Retinal pigment epithelial cell (primary cell): Measurements from ENCODE around the gene TNIK.
"Not testable (repeated sequence)": the region's sequence is repeated elsewhere in the genome, so short reads cannot be mapped to it uniquely, and the experiment has no call there.

Source experiments
- DNase-seq: peaks from one replicate; pipeline ENCODE4 v3.0.0-alpha.2; 2010; ENCODE audit warnings: low read depth
- H3K4me3 ChIP-seq: 2 replicates; pipeline ENCODE4 v1.5.1; 2011; ENCODE audit warnings: mild to moderate bottlenecking, low read length, control low read depth, moderate library complexity
- TF ChIP-seq, protein P1 (sequence below): conservative IDR thresholded peaks from 2 replicates; pipeline ENCODE4 v1.5.1; 2011; ENCODE audit warnings: low read depth, low read length, control low read depth, inconsistent platforms

Gene TNIK

DNA sequence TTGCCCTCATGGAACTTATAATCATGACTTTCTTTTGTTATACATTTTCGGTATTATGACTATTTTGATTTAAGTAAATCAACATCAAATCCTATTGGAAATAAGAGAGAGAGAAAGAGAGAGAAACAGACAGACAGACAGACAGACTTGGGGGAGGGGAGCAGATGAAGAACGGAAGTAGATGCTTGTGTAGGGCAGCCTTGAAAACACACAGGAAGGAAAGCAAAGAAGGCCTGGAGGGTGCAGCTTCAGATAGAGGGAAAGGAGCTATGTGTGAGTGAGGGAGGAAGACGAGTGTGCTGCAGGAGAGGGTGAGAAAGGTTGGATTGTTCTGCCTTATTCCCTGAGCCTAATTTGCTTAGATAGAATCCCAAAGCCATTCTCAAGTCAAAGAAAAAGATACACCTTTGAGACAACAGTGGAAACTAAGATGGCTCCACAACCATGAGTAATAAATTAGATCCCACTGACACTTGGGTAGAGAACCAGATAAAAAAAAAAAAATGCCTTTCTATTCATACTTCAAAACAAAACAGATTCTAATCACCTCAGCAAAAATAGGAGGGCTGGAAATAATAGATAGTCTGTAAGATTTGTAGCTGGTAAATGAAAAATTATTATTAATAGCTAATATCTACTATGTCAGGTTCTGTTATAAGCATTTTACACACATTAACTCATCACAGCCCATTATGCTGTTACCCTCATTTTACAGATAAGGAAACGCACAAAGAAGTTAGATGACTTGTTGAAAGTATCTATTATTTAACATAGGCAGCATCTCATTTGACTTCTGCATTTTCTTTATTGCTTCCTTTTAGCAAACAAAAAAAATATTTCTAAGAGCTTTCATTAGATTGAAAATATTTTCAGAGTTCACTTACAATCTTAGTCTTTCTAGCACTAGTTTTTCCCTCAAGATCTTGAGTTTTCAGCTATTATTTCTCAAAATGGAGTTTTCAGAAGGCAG is 214.1 kb downstream of the TNIK start:
- H3K4me3 ChIP-seq, result no peak overlapping the region
- TF ChIP-seq, protein P1, sequence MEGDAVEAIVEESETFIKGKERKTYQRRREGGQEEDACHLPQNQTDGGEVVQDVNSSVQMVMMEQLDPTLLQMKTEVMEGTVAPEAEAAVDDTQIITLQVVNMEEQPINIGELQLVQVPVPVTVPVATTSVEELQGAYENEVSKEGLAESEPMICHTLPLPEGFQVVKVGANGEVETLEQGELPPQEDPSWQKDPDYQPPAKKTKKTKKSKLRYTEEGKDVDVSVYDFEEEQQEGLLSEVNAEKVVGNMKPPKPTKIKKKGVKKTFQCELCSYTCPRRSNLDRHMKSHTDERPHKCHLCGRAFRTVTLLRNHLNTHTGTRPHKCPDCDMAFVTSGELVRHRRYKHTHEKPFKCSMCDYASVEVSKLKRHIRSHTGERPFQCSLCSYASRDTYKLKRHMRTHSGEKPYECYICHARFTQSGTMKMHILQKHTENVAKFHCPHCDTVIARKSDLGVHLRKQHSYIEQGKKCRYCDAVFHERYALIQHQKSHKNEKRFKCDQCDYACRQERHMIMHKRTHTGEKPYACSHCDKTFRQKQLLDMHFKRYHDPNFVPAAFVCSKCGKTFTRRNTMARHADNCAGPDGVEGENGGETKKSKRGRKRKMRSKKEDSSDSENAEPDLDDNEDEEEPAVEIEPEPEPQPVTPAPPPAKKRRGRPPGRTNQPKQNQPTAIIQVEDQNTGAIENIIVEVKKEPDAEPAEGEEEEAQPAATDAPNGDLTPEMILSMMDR, result no peak
- no peak for DNase-seq

DNA sequence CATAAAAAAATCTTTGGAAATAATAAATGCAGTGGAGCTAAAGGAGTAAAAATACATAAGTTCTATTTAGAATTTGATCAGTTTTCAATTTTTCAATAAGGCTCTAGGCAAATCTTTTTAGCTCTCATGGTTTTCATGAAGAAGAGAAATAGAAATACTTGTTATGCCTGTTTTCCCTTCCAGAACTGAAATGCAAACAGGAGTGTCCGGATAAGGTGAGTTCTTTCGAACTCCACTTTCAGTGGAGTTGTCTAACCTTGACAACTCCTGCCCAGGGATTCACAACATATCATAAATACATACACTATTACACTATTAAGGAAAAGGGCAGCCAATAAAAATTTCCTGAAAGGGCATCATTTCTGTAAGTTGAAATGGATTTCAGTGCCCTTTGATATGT is 217.3 kb downstream of the TNIK start:
- no peak overlapping the region for H3K4me3 ChIP-seq
- TF ChIP-seq, protein P1, result no peak
- no peak for DNase-seq

DNA sequence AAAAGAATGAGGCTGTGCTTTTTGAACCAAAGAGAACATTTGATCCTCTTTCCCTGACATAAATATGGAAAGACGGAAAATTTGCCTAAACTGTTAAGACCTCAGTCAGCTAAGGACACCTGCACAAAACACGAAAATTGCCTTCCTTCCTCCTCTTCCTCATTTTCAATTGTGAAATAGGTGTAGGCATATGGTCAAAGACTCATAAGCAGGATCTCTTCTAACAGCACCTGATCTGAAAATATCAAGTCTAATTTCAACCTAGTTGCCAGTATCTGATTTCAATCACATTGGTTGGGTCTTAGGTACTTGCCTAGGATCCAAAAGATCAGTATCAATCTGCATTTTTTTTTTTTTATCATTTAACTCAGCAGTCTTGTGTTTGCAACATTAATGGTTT is 218.0 kb downstream of the TNIK start:
- DNase-seq, result no peak
- no peak overlapping the region for H3K4me3 ChIP-seq
- TF ChIP-seq, protein P1, result no peak

DNA sequence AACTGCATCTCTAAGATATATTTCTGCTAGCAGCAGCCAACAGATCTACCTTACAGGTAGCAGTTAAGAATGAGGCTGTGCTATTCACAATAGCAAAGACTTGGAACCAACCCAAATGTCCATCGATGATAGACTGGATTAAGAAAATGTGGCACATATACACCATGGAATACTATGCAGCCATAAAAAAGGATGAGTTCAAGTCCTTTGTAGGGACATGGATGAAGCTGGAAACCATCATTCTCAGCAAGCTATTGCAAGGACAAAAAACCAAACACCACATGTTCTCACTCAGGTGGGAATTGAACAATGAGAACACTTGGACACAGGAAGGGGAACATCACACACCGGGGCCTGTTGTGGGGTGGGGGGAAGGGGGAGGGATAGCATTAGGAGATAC is 218.6 kb downstream of the TNIK start:
- not testable (repeated sequence) for H3K4me3 ChIP-seq, DNase-seq

DNA sequence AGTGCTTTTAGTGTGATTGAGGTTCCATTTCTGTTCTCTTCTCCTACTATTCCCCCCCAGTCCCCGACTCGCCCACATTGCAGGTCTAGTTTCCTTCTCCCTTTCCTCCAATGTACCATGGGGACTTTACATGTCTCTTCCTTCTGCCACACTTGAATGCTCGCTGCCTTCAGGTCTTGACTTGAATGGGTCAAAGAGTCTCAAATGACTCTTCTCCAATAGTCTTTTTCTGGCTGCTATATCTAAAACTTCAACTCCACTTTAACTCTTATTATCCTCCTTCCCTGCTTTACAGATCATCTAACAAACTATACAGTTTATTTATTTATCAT is 219.7 kb downstream of the TNIK start:
- DNase-seq, result no peak
- no peak overlapping the region for H3K4me3 ChIP-seq
- TF ChIP-seq, protein P1, result no peak

DNA sequence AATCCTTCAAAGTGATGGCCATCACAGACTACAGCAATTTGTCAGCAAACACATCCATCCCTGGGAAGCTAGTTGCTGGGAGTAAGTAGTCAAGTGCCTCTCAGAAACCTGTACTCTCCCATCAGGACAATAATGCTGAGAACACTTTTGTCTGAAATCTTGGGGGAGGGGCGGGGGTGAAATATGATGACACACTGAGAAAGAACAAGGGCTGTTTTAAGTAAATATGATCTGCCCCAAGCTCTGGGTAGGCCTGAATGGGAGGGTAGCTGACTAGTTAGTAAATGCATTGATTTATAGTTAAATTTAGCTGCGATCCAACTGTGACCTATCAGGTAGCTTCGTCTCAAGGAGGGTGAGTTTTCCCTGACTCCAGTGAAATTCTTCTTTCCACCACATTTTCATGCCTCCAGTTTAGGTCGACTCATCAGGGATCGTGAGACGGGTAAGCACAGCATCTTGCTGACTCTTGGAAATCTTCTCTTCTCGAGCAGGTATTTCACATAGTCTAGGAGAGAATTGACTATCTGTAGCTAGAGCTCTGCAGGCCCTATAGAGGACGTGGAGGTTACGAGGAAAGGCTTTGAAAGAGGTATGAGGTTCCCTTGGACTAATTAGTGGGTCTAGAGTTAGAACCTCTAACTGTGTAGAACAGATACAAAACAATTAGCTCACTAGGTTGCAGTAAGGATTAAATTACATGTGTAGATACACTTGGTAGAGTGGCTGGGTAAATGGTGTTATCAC is 220.3 kb downstream of the TNIK start:
- no peak for DNase-seq
- H3K4me3 ChIP-seq, result no peak overlapping the region
- TF ChIP-seq, protein P1, result no peak

DNA sequence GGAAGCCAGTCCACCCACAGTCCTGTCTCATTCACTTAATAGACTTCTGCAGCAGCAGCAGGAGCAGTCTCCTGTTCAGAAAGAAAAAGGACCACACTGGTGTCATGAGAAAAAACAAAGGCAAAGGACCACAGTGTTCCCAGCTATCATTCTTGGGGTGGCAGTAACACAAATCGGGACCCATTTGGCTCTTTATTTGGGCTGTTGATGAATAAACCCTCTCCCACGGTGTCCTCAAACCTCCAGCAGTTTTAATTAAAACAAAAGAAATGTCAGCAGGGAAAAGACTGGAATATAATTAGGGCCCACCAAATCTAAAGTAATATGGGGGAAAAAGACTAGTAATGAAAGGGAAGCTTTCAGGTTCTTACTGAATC is 223.2 kb downstream of the TNIK start:
- no peak overlapping the region for H3K4me3 ChIP-seq
- TF ChIP-seq, protein P1, result no peak
- DNase-seq, result no peak
